Liver (tissue), 9 donors: ENCODE data around the gene DOCK2. TPM values are rescaled to one million over a fixed set of nuclear protein-coding genes. Genes with fewer than 3 reads are reported as not detected.

Experiments used
- DNase-seq: peaks from one replicate; pipeline ENCODE4 v3.0.0-alpha.2; 2017; ENCODE audit warnings: low spot score
- H3K27ac ChIP-seq, 2 donors: one replicate each; pipeline ENCODE4 v1.7.0; 2013; ENCODE audit warnings: inconsistent platforms in 2 of 2, low read length in 2 of 2, control low read depth in 1 of 2, low read depth in 1 of 2, mild to moderate bottlenecking in 1 of 2
- H3K27me3 ChIP-seq, 4 donors: one replicate each; pipeline versions ENCODE4 v1.6.1 to v1.7.0; 2013; ENCODE audit warnings: low read length in 3 of 4, inconsistent platforms in 1 of 4, mild to moderate bottlenecking in 1 of 4, moderate library complexity in 1 of 4; ENCODE audit not compliant: control insufficient read depth in 4 of 4, insufficient read depth in 4 of 4
- H3K36me3 ChIP-seq, 4 donors: one replicate each; pipeline versions ENCODE4 v1.6.1 to v1.7.0; 2013; ENCODE audit warnings: low read length in 3 of 4, mild to moderate bottlenecking in 3 of 4, low read depth in 1 of 4, moderate library complexity in 1 of 4; ENCODE audit not compliant: control insufficient read depth in 4 of 4, insufficient read depth in 3 of 4
- H3K4me1 ChIP-seq, 4 donors: one replicate each; pipeline versions ENCODE4 v1.6.1 to v1.7.0; 2013; ENCODE audit warnings: low read length in 3 of 4, mild to moderate bottlenecking in 3 of 4, moderate library complexity in 1 of 4; ENCODE audit not compliant: control insufficient read depth in 4 of 4, insufficient read depth in 4 of 4
- H3K4me3 ChIP-seq, 3 donors: one replicate each; pipeline versions ENCODE4 v1.6.1 to v1.7.0; 2013; ENCODE audit warnings: low read length in 3 of 3, control low read depth in 1 of 3, low read depth in 1 of 3, mild to moderate bottlenecking in 1 of 3
- H3K9ac ChIP-seq, 2 donors: one replicate each; pipeline ENCODE4 v1.7.0; 2013; ENCODE audit warnings: low read length in 2 of 2, mild to moderate bottlenecking in 2 of 2, moderate library complexity in 2 of 2, control low read depth in 1 of 2, low read depth in 1 of 2
- H3K9me3 ChIP-seq, 4 donors: one replicate each; pipeline versions ENCODE4 v1.6.1 to v1.7.0; 2013; ENCODE audit warnings: low read length in 3 of 4; ENCODE audit not compliant: control insufficient read depth in 4 of 4
- EGR1 ChIP-seq, 2 donors: IDR thresholded peaks; 2 replicates each; pipeline ENCODE4 v1.6.1; 2016 to 2018; ENCODE audit warnings: antibody characterized with exemption in 2 of 2, low read depth in 2 of 2
- FOXA1 ChIP-seq: IDR thresholded peaks from 2 replicates; pipeline ENCODE4 v1.6.1; 2016; ENCODE audit warnings: antibody characterized with exemption
- FOXA2 ChIP-seq: IDR thresholded peaks from 2 replicates; pipeline ENCODE4 v1.6.1; 2016; ENCODE audit warnings: antibody characterized with exemption
- GABPA ChIP-seq, 2 donors: IDR thresholded peaks in 1 of 2; conservative IDR thresholded peaks in 1 of 2; 2 replicates each; pipeline ENCODE4 v1.6.1; 2016; ENCODE audit warnings: antibody characterized with exemption in 2 of 2, mild to moderate bottlenecking in 1 of 2, moderate library complexity in 1 of 2
- HNF4A ChIP-seq, 2 donors: conservative IDR thresholded peaks; 2 replicates each; pipeline ENCODE4 v1.6.1; 2016; ENCODE audit warnings: antibody characterized with exemption in 2 of 2, mild to moderate bottlenecking in 2 of 2
- HNF4G ChIP-seq: IDR thresholded peaks from 2 replicates; pipeline ENCODE4 v1.6.1; 2016; ENCODE audit warnings: antibody characterized with exemption
- JUND ChIP-seq, 2 donors: IDR thresholded peaks; 2 replicates each; pipeline ENCODE4 v1.6.1; 2016; ENCODE audit warnings: antibody characterized with exemption in 2 of 2
- MAX ChIP-seq: IDR thresholded peaks from 2 replicates; pipeline ENCODE4 v1.6.1; 2016; ENCODE audit warnings: antibody characterized with exemption
- NR2F2 ChIP-seq: IDR thresholded peaks from 2 replicates; pipeline ENCODE4 v1.6.1; 2016; ENCODE audit warnings: antibody characterized with exemption
- RAD21 ChIP-seq, 2 donors: IDR thresholded peaks; 2 replicates each; pipeline ENCODE4 v1.6.1; 2016; ENCODE audit warnings: antibody characterized with exemption in 2 of 2, mild to moderate bottlenecking in 2 of 2
- REST ChIP-seq: IDR thresholded peaks from 2 replicates; pipeline ENCODE4 v1.6.1; 2016; ENCODE audit warnings: antibody characterized with exemption, mild to moderate bottlenecking
- RXRA ChIP-seq, 2 donors: IDR thresholded peaks; 2 replicates each; pipeline ENCODE4 v1.6.1; 2017 to 2018; ENCODE audit warnings: antibody characterized with exemption in 2 of 2, mild to moderate bottlenecking in 1 of 2
- SP1 ChIP-seq: IDR thresholded peaks from 2 replicates; pipeline ENCODE4 v1.6.1; 2018; ENCODE audit warnings: antibody characterized with exemption, mild to moderate bottlenecking
- TAF1 ChIP-seq: conservative IDR thresholded peaks from 2 replicates; pipeline ENCODE4 v1.6.1; 2016; ENCODE audit warnings: antibody characterized with exemption, mild to moderate bottlenecking
- YY1 ChIP-seq: IDR thresholded peaks from 2 replicates; pipeline ENCODE4 v1.6.1; 2016; ENCODE audit warnings: antibody characterized with exemption, mild to moderate bottlenecking
- ZBTB33 ChIP-seq: IDR thresholded peaks from 2 replicates; pipeline ENCODE4 v1.6.1; 2016; ENCODE audit warnings: antibody characterized with exemption
- WGBS: extraction: QIAGEN DNeasy Blood & Tissue Kit; methylation state at CpG from one replicate; pipeline ENCODE4 v1.1.7; 2013; 5-methylcytosine and 5-hydroxymethylcytosine counted together
- polyA plus RNA-seq, 2 donors: library from polyadenylated mRNA; stranded (reverse) in 1 of 2; unstranded in 1 of 2; fragments of 200-250 nt in 1 of 2; fragments of >200 nt in 1 of 2; fragmentation: Nextera tagmentation in 1 of 2; extraction: Ambion mirVana in 1 of 2; gene quantifications; one replicate each; pipeline versions ENCODE4 v1.2.1 to v1.2.3, GENCODE V29; 2013 to 2015
- total RNA-seq, 2 donors: library from RNA; depleted of rRNA; stranded (reverse); fragments of >200 nt; gene quantifications; one replicate each; pipeline ENCODE4 v1.2.3, GENCODE V29; 2014
- TF ChIP-seq, protein P1 (sequence below): fragments of 150-350 bp; IDR thresholded peaks from 2 replicates; pipeline ENCODE4 v1.5.1; 2017; ENCODE audit warnings: improper control_type of control experiment, low read depth, low read length; ENCODE audit not compliant: missing input control
- TF ChIP-seq, protein P2 (sequence below): IDR thresholded peaks from 2 replicates; pipeline ENCODE4 v1.6.1; 2016; ENCODE audit warnings: antibody characterized with exemption
- donor health status: healthy.
- donor health status: healthy.
- donor health status: healthy.
- donor health status: healthy.
- donor health status: healthy.

DOCK2 gene
- total and polyA plus RNA-seq, 4 donors, result 2.3 to 26.6 (median 8.2) TPM

DNA sequence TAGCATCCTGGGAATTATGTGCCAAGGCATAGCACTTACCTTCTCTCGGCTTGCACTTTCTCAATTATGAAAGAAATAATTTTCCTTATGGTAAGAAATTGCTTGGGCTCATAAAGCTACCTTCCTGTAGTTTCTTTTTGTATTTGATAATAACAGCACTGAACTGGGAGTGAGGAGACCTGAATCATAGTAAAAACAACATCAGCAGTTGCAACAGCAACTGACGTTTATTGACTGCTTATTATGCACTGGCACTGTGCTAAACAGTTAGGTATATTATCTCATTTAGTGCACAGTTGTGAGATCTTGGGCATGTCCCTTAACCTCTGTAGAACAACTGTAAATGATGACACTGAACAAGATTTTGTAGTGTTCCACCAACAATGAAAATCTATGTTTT lies 135.2 kb downstream of the DOCK2 start:
- no peaks in the 10 kb centered on the region for H3K4me1 ChIP-seq
- no peaks in the 10 kb centered on the region for H3K36me3 ChIP-seq
- 65% methylated on average over 2 of the region's 2 CpGs for WGBS
- H3K9me3 ChIP-seq, result no peaks in the 10 kb centered on the region
- H3K9ac ChIP-seq, result no peak overlapping the region
- TF ChIP-seq REST (no peak), JUND (IDR thresholded peaks at IDR 0.05) (no peak), HNF4G (no peak), GABPA (IDR thresholded peaks at IDR 0.05 in 1 of 2, conservative IDR thresholded peaks at IDR 0.05 in 1 of 2) (no peak), TAF1 (no peak), ZBTB33 (no peak), MAX (no peak), HNF4A (conservative IDR thresholded peaks at IDR 0.05) (no peak), FOXA1 (no peak), YY1 (no peak), SP1 (no peak), EGR1 (IDR thresholded peaks at IDR 0.05; ENCODE audit: low read depth in 2 of 2) (no peak), RXRA (IDR thresholded peaks at IDR 0.05) (no peak), NR2F2 (no peak), RAD21 (IDR thresholded peaks at IDR 0.05) (no peak), FOXA2 (no peak)
- TF ChIP-seq, protein P1, sequence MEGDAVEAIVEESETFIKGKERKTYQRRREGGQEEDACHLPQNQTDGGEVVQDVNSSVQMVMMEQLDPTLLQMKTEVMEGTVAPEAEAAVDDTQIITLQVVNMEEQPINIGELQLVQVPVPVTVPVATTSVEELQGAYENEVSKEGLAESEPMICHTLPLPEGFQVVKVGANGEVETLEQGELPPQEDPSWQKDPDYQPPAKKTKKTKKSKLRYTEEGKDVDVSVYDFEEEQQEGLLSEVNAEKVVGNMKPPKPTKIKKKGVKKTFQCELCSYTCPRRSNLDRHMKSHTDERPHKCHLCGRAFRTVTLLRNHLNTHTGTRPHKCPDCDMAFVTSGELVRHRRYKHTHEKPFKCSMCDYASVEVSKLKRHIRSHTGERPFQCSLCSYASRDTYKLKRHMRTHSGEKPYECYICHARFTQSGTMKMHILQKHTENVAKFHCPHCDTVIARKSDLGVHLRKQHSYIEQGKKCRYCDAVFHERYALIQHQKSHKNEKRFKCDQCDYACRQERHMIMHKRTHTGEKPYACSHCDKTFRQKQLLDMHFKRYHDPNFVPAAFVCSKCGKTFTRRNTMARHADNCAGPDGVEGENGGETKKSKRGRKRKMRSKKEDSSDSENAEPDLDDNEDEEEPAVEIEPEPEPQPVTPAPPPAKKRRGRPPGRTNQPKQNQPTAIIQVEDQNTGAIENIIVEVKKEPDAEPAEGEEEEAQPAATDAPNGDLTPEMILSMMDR, result no peak
- TF ChIP-seq, protein P2, sequence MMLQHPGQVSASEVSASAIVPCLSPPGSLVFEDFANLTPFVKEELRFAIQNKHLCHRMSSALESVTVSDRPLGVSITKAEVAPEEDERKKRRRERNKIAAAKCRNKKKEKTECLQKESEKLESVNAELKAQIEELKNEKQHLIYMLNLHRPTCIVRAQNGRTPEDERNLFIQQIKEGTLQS, result no peak
- no peak overlapping the region for H3K4me3 ChIP-seq
- DNase-seq, result no peak
- no peak overlapping the region for H3K27ac ChIP-seq
- peaks cover 0 to 3% (median 0%) of the 10 kb centered on the region in 4 donors for H3K27me3 ChIP-seq

DNA sequence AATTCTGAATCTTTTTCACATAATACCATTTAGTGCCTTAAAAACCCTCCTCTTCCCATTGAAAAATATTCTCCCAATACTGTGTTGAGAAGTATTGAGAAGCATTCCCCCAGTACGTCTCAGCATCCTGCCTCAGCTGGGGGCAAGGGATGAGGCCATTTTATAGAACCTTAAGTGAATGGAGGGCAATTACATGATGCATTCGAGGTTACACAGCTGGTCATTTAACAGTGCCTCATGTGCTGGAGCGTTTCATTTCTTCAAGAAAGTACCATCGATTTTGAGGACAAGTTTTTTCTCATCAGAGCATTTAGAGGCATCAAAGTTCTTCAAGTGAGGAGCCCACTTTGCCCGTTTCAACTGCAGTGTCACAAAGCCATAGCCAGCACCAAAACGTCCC lies 135.6 kb downstream of the DOCK2 start:
- Histone ChIP-seq H3K4me3 (no peak overlapping the region), H3K9ac (no peak overlapping the region), H3K36me3 (no peaks in the 10 kb centered on the region), H3K9me3 (no peaks in the 10 kb centered on the region), H3K4me1 (no peaks in the 10 kb centered on the region), H3K27me3 (peaks cover 0 to 3% (median 0%) of the 10 kb centered on the region in 4 donors), H3K27ac (no peak overlapping the region)
- TF ChIP-seq HNF4A (conservative IDR thresholded peaks at IDR 0.05) (no peak), NR2F2 (no peak), MAX (no peak), TAF1 (no peak), ZBTB33 (no peak), SP1 (no peak), EGR1 (IDR thresholded peaks at IDR 0.05; ENCODE audit: low read depth in 2 of 2) (no peak)
- DNase-seq, result no peak
- 59% methylated on average over 6 of the region's 6 CpGs for WGBS
